COLO668 (cell line): ENCODE measurements around the gene KAT2B.
"Not testable (repeated sequence)": the region's sequence is repeated elsewhere in the genome, so short reads cannot be mapped to it uniquely, and the experiment has no call there.

Experiments
- DNase-seq: peaks from one replicate; lab custom pipeline; 2025; ENCODE audit not compliant: unreplicated experiment; lab: John Stamatoyannopoulos, UW

The KAT2B gene

DNA sequence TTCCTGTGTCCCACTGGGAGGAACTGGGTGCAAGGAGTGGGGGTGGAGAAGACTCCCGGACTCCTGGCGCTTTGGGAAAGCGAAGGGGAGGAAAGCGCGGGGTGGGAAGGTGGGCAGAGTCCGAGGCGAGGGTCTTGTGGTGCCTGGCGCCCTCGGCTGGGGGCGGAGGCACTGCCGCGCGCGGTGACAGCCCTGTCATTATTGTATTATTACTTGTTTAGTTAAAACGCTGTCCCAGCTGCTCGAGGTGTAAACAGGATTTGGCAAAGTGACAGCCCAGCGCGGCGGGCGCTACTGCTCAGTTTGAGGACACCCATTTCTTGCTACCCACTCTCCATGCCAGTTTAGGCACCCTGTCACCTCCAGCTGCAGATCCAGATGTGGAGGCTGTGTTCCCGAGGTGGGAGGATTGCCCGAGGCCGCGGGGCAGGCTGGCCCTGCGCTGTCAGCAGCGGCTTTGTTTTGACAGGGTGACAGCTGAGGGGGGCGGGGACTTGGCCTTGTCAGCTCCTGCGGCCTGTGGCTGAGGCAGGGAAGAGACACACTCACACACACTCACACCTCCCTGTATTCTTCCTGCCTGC is 1.0 kb downstream of the KAT2B start:
- DNase-seq = peak; percentile 73

DNA sequence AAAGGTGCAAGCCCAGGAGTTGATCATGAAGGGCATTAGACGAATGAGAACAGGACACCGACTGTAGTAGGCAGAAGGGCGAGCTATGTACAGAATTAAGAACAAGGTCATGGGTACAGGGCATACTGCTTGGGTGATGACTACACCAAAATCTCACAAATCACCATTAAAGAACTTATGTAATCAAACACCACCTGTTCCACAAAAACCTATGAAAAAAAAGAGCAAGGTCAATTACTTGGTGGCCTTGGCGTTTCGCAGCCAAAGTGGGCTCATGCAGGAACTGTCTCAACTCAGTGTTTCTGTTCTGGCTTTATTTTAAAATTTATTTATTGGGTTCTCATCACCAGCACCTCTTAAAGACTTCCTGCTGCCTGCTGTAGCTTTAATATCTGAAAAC is 2.1 kb downstream of the KAT2B start:
- DNase-seq = no peak

DNA sequence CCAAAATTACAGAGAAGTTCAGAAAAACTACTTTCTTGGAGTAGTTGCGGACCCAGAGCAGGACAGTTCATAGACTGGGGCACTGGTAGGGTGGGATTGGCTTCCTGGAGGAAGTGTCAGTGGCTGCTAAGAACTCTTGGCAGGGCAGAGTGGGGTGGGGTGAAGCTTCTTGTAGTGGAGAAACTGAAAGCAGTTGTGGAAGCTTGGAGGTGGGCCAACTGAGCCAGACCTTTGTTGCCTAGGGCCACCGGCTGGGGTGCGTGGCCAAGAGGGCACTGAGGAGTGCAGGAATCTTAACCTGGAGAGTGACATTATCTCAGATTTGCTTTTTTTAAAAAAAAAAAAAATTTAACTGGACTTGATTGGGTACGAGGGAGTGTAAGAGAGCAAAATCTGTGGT is 3.1 kb downstream of the KAT2B start:
- DNase-seq = no peak

DNA sequence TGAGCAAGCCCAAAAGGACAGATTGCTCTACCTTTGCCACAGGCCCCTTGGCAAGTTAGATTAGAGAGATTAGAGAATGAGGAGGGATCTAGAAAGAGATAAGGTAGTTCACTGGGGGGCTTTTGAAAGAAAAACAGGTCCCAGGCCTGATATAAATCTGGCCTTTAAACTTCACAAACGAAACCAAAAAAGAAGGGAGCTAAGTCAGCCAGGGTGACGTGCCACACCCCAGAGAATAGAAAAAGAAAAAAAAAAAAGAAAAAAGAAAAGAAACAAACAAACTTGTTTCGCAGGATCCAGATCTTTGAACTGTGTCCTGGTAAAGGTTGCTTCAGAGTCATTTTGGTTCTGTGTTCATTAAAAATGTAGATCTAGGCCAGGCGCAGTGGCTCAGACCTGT is 3.6 kb downstream of the KAT2B start:
- no peak for DNase-seq

DNA sequence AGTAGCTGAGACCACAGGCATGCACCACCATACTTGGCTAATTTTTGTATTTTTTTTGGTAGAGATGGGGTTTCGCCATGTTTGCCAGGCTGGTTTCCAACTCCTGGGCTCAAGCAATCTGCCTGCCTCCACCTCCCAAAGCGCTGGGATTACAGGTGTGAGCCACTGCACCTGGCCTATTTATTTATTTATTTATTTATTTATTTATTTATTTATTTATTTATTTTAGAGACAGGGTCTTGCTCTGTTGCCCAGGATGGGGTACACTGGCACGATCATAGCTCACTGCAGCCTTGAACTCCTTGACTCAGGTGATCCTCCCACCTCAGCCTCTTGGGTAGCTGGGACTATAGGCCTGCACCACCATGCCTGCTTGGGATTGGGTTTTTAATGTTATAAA is 4.9 kb downstream of the KAT2B start:
- not testable (repeated sequence) for DNase-seq

DNA sequence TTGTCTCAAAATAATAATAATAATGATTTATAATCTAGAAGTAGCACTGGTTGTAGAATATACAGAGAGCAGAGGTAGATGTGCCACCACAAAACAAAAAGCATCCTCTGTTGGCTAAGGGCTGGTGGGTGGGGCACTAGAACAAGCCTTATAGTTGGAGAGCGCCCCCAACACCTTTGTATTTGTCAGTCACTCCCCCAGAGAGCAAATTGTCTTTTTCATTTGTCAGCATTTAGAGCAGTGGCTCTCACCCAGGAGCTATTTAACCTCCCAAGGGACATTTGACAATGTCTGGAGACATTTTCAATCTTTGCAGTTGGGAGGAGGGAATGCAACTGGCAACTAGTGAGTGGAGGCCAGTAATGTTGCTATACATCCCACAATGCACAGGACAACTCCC is 6.3 kb downstream of the KAT2B start:
- no peak for DNase-seq

DNA sequence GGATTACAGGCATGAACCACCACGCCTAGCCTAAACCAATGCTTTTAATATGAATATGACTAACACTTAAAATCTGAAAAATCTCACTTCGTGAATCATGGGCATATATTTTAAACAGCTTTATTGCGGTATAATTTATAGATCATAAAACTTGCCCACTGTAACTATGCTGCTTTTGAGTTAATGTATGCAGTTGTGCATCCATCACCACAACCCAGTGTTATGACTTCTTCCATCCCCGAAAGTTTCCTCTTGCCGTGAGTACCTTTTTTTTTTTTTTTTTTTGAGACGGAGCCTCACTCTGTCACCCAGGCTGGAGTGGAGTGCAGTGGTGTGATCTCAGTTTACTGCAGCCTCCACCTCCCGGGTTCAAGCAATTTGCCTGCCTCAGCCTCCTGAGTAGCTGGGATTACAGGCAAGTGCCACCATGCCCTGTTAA is 7.1 kb downstream of the KAT2B start:
- DNase-seq = no peak

DNA sequence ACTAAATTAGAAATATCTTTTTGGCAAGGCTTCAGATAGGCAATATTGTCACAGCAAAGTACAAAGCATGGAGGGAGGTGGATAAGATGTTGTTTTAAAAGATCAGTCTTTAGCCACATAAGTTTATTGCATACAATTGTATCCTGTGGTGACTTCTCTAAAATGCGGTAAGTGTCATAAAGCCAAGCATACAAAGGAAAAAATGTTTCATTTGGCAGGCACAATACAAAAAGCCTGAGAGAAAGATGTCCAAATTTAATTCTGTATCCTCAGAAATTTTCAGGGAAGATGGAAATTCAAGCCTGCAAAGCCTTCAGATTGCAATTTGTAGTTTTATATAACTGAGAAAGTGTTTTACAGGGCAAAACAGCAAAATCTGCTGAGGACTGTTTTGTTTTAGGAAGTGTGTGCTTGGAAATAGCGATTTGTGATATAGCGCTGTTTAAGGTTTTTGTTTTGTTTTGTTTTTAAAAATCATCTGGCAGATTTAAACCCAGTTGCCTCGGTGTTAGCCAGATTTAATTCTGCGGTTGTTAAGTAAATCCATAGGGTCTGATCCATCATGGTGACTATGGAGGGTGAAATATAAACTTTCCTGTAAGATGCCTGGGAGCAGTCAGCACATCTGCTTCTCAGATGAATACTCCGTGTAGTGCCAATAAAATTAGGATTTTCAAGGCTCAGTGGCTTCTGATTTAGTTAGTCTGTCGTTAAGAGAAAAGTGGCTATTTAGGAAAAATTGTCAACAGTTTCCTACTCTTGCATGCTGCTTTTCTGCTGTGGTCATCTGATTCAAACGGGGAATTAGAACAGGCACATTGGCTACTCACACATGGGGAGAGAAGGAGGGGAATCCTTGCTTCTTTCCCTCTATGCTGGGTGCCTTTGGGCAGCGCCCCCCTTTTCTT is 8.0 kb downstream of the KAT2B start:
- DNase-seq = no peak

DNA sequence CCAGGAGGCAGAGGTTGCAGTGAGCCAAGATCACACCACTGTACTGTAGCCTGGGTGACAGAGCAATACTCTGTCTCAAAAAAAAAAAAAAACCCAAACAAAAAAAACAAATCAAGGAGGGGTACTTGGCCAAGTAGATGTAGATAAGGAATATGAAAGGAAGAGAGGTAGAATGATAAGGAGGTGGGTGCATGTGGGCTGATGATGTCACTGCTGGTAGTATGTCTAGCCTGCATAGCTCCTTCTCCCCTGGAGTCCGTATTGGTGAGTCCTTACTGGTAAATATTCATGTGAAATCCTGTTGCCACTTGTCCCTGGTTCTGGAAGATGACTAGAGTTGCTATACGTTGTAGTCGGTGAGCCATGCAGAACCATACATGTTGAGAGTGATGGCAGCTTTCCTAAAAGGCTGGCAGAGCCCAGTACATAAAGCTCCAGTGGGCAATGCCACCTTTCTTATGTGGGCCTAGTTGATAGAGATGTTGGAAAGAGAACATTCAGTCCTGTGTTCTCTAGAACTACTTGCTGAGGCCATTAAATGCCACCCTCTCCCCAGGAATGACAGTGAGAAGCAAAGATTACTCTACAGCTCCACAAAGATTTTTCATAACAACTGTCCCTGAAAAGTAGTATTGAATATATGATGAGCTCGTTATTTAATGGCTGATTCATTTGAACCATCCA is 11.0 kb downstream of the KAT2B start:
- DNase-seq = no peak

DNA sequence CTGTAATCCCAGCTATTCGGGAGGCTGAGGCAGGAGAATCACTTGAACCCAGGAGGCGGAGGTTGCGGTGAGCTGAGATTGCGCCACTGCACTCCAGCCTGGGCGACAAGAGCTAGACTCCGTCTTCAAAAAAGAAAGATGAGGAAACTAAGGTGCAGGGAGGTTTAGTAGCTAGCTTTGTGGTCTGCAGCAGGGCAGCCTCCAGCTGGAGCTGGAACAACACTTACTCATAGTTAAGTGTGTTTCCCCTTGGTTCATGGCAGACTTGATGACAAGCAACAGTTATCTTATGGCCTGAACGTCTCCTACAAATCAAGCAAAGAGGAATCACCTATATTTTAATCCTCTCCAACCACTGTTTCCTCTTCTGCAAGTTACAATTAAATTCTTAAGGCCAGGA is 12.6 kb downstream of the KAT2B start:
- DNase-seq = no peak

DNA sequence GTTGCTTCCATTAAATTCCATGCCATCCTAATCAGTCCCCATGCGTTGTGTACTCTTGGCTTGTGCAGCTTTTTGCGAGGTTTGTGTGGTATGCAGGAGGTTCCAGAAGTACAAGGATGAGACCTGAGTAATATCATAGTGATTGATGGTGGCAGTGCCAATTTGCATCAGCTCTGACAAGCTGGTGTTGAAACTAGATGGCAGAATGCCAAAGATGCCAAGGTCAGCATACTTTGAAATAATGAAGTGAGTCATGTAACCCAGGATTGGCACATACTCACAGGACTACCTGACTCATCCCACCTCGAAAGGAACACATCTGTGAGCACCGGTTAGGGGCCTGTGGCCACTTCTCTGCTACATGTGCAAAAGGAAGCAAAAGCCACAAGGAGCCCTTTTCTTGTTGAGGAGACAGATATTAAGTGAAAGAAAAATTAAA is 14.3 kb downstream of the KAT2B start:
- peak; percentile 66 for DNase-seq

DNA sequence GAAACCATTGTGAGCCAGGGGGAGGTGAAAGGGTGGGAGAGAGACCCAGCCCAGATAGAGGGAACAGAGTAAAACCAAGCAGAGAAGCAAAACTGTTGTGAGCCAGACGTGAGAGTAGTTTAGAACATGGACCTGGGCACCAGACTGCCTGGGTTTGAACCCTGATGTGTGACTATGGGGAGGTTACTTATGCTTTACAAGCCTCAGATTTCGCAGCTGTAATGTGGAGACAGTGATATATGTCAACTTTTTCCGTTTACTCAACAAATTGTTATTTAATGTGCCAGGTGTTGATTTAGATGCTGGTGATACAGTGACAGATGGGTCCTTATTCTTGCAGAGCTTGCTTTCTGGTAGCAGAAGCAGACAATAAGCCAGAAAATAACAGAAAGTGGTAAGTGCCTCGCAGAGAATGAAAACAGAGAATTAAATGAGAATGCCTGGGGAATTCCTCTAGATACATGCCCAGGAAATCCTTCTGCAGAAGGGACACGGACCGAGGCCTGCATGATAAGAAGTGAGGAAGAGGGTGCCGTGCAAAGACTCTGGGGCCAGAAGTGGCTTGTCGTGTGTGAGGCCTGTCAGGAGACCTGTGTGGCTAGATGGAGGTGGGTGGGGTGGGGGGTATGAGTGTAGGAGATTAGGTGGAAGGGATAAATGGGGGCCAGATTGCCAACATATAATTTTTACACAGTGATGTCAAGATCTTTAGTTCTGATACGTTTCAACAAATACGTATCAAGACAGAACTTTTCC is 15.0 kb downstream of the KAT2B start:
- peak; percentile 9 for DNase-seq

DNA sequence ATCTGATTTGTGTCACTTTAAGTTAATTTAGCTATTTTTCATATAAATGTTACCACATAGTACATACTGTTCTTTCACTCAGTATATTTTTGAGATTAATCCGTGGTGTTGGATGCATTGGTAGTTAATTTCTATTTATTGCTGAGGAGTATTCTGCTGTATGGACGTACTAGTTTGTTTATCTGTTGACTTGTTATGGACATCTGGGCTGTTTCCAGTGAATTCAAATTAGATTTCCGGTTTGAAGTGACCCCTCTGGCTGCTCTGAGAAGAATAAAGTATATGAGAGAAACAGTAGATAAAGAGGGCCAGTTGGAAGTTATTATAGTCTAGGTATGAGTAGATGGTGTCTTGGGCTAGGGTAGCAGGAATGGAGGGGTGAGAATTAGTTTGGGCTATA is 15.6 kb downstream of the KAT2B start:
- no peak for DNase-seq

DNA sequence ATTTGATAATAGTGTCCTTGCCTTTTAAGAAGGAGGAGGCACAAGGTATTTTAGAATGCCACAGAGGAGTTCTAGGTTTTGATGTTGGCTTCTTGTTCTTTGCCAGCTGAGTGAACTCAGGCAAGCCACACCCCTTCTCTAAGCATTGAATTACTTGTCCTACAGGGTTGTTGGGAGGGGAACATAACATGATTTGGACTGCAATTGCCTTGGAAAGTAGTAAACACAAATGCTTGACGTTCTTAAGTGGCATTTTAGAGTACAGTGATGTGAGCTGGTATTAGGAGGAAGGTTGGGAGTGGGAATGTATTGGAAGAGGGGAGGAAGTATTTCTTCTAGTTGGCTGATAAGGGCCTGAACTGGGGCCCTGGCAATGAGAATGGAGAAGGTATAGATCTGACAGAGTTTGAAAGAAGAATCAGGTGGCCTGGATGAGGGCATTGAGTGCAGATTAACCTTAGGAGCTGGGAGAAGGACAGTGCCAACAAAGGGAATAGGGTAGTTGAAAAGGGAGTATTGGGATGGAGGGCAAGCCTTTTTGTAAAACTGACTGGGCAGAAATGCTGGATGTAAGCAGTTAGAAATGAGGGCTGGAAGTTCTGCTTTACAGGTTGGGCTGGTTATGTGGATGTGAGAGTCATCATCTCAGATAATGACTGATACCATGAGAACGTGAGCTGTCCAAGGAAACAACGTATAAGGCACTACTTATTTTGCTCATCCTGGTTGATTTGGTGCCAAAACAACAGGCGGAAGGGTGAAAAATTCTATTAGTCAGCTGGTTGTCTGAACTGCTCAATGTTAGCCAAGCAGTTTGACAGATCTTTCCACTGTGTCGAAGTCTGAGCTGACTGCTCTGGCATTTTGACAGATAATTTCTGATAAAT is 16.7 kb downstream of the KAT2B start:
- no peak for DNase-seq

DNA sequence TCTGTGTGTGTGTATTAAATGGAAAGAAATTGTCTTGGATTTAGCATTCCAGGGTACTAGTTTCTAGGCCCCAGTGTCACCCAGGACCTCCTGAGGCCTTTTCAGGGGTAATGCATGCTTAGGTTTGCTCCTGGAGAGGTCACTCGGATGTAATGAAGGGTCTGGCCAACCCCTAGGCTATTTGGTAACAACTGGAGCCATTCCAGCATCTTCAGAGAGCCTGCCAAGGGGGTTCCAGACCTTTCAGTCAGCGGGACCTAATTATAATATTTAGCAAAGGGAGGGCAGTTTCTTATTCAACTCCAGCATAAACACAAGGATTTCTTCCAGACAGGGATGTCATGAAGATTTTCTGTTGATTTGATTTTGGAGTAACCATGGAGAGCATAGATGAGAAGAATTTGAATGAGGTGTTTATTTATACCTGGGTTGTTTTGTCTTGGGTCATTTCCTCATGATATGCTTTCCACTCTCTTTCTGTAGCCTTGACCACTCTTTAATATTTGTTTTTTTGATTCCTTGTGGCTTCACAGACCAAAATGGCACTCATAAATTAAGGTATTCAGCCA is 17.4 kb downstream of the KAT2B start:
- no peak for DNase-seq

DNA sequence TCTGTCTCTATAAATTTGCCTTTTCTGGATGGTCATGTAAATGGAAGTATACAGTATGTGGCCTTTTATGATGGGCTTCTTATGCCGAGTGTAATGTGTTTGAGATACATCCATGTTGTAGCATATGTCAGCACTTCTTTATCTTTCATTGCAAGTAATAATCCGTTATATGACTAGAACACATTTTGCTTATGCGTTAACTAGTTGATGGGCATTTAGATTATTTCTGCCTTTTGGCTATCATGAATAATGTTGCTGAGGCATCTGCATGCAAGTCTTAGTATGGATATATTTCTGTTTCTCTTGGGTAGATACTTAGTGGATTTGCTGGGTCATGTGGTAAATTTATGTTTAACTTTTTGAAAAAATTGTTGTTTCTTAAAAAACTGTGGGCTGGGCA is 19.7 kb downstream of the KAT2B start:
- DNase-seq = no peak

DNA sequence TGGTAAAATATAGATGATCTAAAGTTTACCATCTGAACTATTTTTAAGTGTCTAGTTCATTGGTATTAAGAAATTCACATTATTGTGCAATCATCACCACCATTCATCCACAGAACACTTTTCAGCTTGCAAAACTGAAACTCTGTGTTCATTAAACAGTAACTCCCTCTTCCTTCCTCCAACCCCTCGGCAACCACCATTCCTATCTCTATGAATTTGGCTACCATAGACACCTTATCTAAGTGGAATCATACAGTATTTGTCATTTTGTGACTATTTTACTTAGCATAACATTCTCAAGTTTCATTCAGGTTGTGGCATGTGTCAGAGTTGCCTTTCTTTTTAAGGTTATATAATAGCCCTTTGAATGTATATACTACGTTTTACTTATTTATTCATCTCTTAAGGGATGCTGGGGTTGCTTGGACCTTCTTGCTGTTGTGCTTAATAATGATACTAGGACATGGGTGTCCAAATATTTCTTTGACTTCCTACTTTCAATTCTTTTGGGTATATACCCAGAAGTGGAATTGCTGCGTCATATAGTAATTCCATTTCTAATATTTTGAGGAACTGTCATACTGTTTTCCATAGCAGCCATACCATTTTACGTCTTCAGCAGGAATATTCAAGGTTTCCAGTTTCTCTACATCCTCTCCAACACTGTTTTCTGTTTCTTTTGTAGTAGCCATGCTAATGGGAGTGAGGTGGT is 20.9 kb downstream of the KAT2B start:
- no peak for DNase-seq

DNA sequence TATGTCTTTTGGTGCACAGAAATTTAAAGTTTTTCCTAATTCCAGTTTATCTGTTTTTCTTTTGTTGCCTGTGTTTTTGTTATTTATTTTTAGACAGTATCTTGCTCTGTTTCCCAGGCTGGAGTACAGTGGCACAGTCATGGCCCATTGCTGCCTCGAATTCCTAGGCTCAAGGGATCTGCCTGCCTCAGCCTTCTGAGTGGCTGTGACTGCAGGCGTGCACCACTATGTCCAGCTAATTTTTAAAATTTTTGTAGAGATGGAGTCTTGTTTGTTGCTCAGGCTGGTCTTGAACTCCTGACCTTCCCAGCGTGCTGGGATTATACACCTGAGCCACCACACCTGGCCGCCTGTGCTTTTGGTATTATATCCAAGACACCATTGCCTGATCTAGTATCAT is 22.8 kb downstream of the KAT2B start:
- no peak for DNase-seq

DNA sequence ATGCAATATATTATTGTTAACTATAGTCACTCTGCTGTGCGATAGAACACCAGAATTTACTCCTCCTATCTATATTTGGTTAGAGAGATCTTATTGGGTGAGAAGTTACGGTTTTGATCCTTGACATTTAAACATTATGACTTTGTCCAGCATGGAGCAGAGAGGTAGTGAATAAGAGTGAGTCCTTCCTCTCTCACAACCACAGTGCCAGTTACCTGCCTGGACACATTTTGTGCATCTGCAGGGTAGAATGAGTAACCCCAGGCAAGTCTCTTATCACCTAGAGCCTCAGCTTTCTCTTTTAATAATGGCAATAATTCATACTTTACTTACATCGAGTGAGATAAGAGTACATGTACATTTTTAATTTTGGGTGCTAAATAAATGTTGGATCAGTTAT is 24.1 kb downstream of the KAT2B start:
- DNase-seq = no peak
